MM.1S (cell line): Measurements from ENCODE around the gene C1QTNF6.

Experiments
- DNase-seq: peaks from one replicate; pipeline ENCODE4 v3.0.0-alpha.2; 2015
- H2AFZ ChIP-seq: fragments of 300-600 bp; sonication (generic); 2 replicates; pipeline ENCODE4 v1.6.0; 2016; ENCODE audit warnings: antibody characterized with exemption, low read length
- H3F3A ChIP-seq: fragments of 300-600 bp; sonication (generic); 2 replicates; pipeline ENCODE4 v1.6.1; 2016; ENCODE audit warnings: mild to moderate bottlenecking, antibody characterized with exemption, low read length, moderate library complexity, mixed read lengths; ENCODE audit not compliant: insufficient read depth
- H3K27ac ChIP-seq: fragments of 300-600 bp; sonication (generic); 2 replicates; pipeline ENCODE4 v1.5.1; 2016; ENCODE audit warnings: mild to moderate bottlenecking, low read length
- H3K27me3 ChIP-seq: fragments of 300-600 bp; sonication (generic); replicated peaks from 2 replicates; pipeline ENCODE4 v1.6.0; 2016; ENCODE audit warnings: low read length; ENCODE audit not compliant: insufficient read depth
- H3K36me3 ChIP-seq: fragments of 300-600 bp; sonication (generic); replicated peaks from 2 replicates; pipeline ENCODE4 v1.6.1; 2016; ENCODE audit warnings: mild to moderate bottlenecking, low read length, mixed read lengths; ENCODE audit not compliant: insufficient read depth
- H3K4me1 ChIP-seq: fragments of 300-600 bp; sonication (generic); 2 replicates; pipeline ENCODE4 v1.6.1; 2016; ENCODE audit warnings: low read length, mixed read lengths
- H3K4me2 ChIP-seq: fragments of 300-600 bp; sonication (generic); 2 replicates; pipeline ENCODE4 v1.6.0; 2016; ENCODE audit warnings: low read depth, low read length
- H3K4me3 ChIP-seq: fragments of 300-600 bp; sonication (generic); 2 replicates; pipeline ENCODE4 v1.5.1; 2016; ENCODE audit warnings: low read length, mixed read lengths
- H3K79me2 ChIP-seq: fragments of 300-600 bp; sonication (generic); 2 replicates; pipeline ENCODE4 v1.6.1; 2016; ENCODE audit warnings: mixed run types, low read length, mixed read lengths
- H3K9ac ChIP-seq: fragments of 300-600 bp; sonication (generic); 2 replicates; pipeline ENCODE4 v1.6.1; 2016; ENCODE audit warnings: low read length, mixed read lengths
- H3K9me2 ChIP-seq: fragments of 300-600 bp; sonication (generic); replicated peaks from 2 replicates; pipeline ENCODE4 v1.6.1; 2016; ENCODE audit warnings: mild to moderate bottlenecking, low read length, mixed read lengths; ENCODE audit not compliant: insufficient read depth
- H3K9me3 ChIP-seq: fragments of 300-600 bp; sonication (generic); replicated peaks from 2 replicates; pipeline ENCODE4 v1.6.1; 2016; ENCODE audit warnings: mild to moderate bottlenecking, low read length, mixed read lengths; ENCODE audit not compliant: insufficient read depth
- H4K20me1 ChIP-seq: fragments of 300-600 bp; sonication (generic); 2 replicates; pipeline ENCODE4 v1.6.1; 2016; ENCODE audit warnings: mild to moderate bottlenecking, low read length, moderate library complexity, mixed read lengths; ENCODE audit not compliant: insufficient read depth
- CTCF ChIP-seq: fragments of 300-600 bp; sonication (generic); IDR thresholded peaks from 2 replicates; pipeline ENCODE4 v1.5.1; 2016; ENCODE audit warnings: antibody characterized with exemption, low read length, mixed read lengths
- EZH2 ChIP-seq: fragments of 300-600 bp; sonication (generic); optimal IDR thresholded peaks from 2 replicates; pipeline ENCODE3; 2017; ENCODE audit warnings: low read depth, mild to moderate bottlenecking, antibody characterized with exemption, low read length, mixed read lengths
- EZH2phosphoT487 ChIP-seq: fragments of 300-600 bp; sonication (generic); IDR thresholded peaks from 2 replicates; pipeline ENCODE4 v1.6.1; 2018; ENCODE audit warnings: antibody characterized with exemption, low read length

C1QTNF6 gene

GRCh38 chr22:37220543-37220981, 32.5 kb upstream of the C1QTNF6 start:
- Histone ChIP-seq H3K9me3 (no peaks in the 10 kb centered on the region), H2AFZ (no peak overlapping the region), H3K27ac (peak overlapping the region; percentile 98; the same call in 1 of the 2 replicates), H3K4me2 (peak overlapping the region; percentile 92), H3K9ac (peak overlapping the region; percentile 75; the same call in 1 of the 2 replicates), H3K4me3 (no peak overlapping the region; the same call in 1 of the 2 replicates), H3K79me2 (peaks cover 21% of the 10 kb centered on the region), H3K36me3 (peaks cover 7% of the 10 kb centered on the region; the same call in 1 of the 2 replicates), H3K4me1 (peaks cover 92% of the 10 kb centered on the region), H4K20me1 (no peaks in the 10 kb centered on the region), H3F3A (peaks cover 94% of the 10 kb centered on the region), H3K27me3 (no peaks in the 10 kb centered on the region), H3K9me2 (no peaks in the 10 kb centered on the region)
- DNase-seq = no peak
- TF ChIP-seq EZH2phosphoT487 = no peak
- no peak for TF ChIP-seq CTCF
- TF ChIP-seq EZH2 = no peak

- Histone ChIP-seq H3F3A (peaks cover 89% of the 10 kb centered on the region), H3K4me1 (peaks cover 93% of the 10 kb centered on the region), H3K27me3 (no peaks in the 10 kb centered on the region), H3K9me3 (no peaks in the 10 kb centered on the region), H3K36me3 (peaks cover 3% of the 10 kb centered on the region; the same call in 1 of the 2 replicates), H3K79me2 (peaks cover 17% of the 10 kb centered on the region), H4K20me1 (no peaks in the 10 kb centered on the region), H2AFZ (0 out of 2 replicates have a peak overlapping the region, but pooled peaks have one; percentile 12), H3K9ac (peak overlapping the region; percentile 75), H3K9me2 (no peaks in the 10 kb centered on the region), H3K27ac (peak overlapping the region; percentile 98), H3K4me2 (peak overlapping the region; percentile 92), H3K4me3 (peak overlapping the region; percentile 60)
- TF ChIP-seq EZH2 = no peak
- TF ChIP-seq EZH2phosphoT487 = no peak
- no peak for TF ChIP-seq CTCF
- peak; percentile 52 for DNase-seq
Measured at GRCh38 chr22:37219533-37219932, 31.5 kb upstream of the C1QTNF6 start.

- Histone ChIP-seq H3K27ac (peak overlapping the region; percentile 98), H4K20me1 (no peaks in the 10 kb centered on the region), H3K79me2 (peaks cover 12% of the 10 kb centered on the region), H3K9me2 (no peaks in the 10 kb centered on the region), H3F3A (peaks cover 83% of the 10 kb centered on the region), H3K4me3 (peak overlapping the region; percentile 60), H3K4me1 (peaks cover 90% of the 10 kb centered on the region), H3K36me3 (no peaks in the 10 kb centered on the region), H3K9me3 (no peaks in the 10 kb centered on the region), H3K27me3 (no peaks in the 10 kb centered on the region), H3K9ac (peak overlapping the region; percentile 75), H3K4me2 (peak overlapping the region; percentile 92), H2AFZ (0 out of 2 replicates have a peak overlapping the region, but pooled peaks have one; percentile 12)
- DNase-seq = peak; percentile 93
- TF ChIP-seq EZH2phosphoT487 (no peak), CTCF (no peak), EZH2 (no peak)
Measured at GRCh38 chr22:37218771-37219411, 30.8 kb upstream of the C1QTNF6 start.
